Measurements from ENCODE around the gene A3GALT2. TPM values are rescaled to one million over a fixed set of nuclear protein-coding genes. Genes with fewer than 3 reads are reported as not detected.

The A3GALT2 gene
- total and polyA plus RNA-seq, 2 experiments from 2014 or later: not detected

- Histone ChIP-seq H3K4me1 (ENCODE audit: insufficient read depth) (no peaks in the 10 kb centered on the region), H3K9ac (no peak overlapping the region), H3K27me3 (replicated peaks; ENCODE audit: insufficient read depth) (no peaks in the 10 kb centered on the region), H4K20me1 (ENCODE audit: insufficient read depth) (peaks cover 5% of the 10 kb centered on the region), H3F3A (ENCODE audit: insufficient read depth) (no peaks in the 10 kb centered on the region), H3K9me2 (ENCODE audit: insufficient read depth) (no peaks in the 10 kb centered on the region), H3K79me2 (ENCODE audit: insufficient read depth) (peaks cover 49% of the 10 kb centered on the region), H3K27ac (no peak overlapping the region), H3K4me3 (no peak overlapping the region), H3K36me3 (ENCODE audit: low read depth) (no peaks in the 10 kb centered on the region), H3K9me3 (ENCODE audit: low read depth) (no peaks in the 10 kb centered on the region), H2AFZ (no peak overlapping the region), H3K4me2 (ENCODE audit: unreplicated experiment) (no peak overlapping the region)
- TF ChIP-seq EZH2phosphoT487 (IDR thresholded peaks at IDR 0.05; ENCODE audit: insufficient read depth, low read depth): no peak
- TF ChIP-seq EZH2 (IDR thresholded peaks at IDR 0.05; ENCODE audit: insufficient read depth, poor library complexity, severe bottlenecking): no peak
- no peak for DNase-seq
- 76 to 81% methylated on average over 5 of the region's 5 CpGs for whole genome bisulfite sequencing, 2 experiments (ENCODE audit: low coverage in 1 of 2, low lambda C conversion rate in 2 of 2, missing lambda C conversion rate in 2 of 2)
- in situ Hi-C loops (cut with MboI): no loop called here
Measured at GRCh38 chr1:33269621-33270020, 51.3 kb downstream of the A3GALT2 start.

- in situ Hi-C loops (cut with MboI): no loop called here
- H3K9me2 ChIP-seq (ENCODE audit: insufficient read depth): no peaks in the 10 kb centered on the region
- no peak overlapping the region for H2AFZ ChIP-seq
- H3K9ac ChIP-seq: no peak overlapping the region
- H3K9me3 ChIP-seq (ENCODE audit: low read depth): no peaks in the 10 kb centered on the region
- H3K27ac ChIP-seq: no peak overlapping the region
- DNase-seq: peak; percentile 30
- no peak overlapping the region for H3K4me3 ChIP-seq
- H3K4me1 ChIP-seq (ENCODE audit: insufficient read depth): no peaks in the 10 kb centered on the region
- no peaks in the 10 kb centered on the region for H3F3A ChIP-seq (ENCODE audit: insufficient read depth)
- H3K36me3 ChIP-seq (ENCODE audit: low read depth): no peaks in the 10 kb centered on the region
- no peak for TF ChIP-seq EZH2phosphoT487 (IDR thresholded peaks at IDR 0.05; ENCODE audit: insufficient read depth, low read depth)
- TF ChIP-seq EZH2 (IDR thresholded peaks at IDR 0.05; ENCODE audit: insufficient read depth, poor library complexity, severe bottlenecking): no peak
- no peaks in the 10 kb centered on the region for H3K27me3 ChIP-seq (replicated peaks; ENCODE audit: insufficient read depth)
- peaks cover 50% of the 10 kb centered on the region for H3K79me2 ChIP-seq (ENCODE audit: insufficient read depth)
- H4K20me1 ChIP-seq (ENCODE audit: insufficient read depth): peaks cover 5% of the 10 kb centered on the region
- H3K4me2 ChIP-seq (ENCODE audit: unreplicated experiment): no peak overlapping the region
- WGBS, 2 experiments (ENCODE audit: low coverage in 1 of 2, low lambda C conversion rate in 2 of 2, missing lambda C conversion rate in 2 of 2): 48 to 50% methylated on average over 5 of the region's 5 CpGs
Measured at GRCh38 chr1:33268927-33269610, 51.8 kb downstream of the A3GALT2 start.

- H3K79me2 ChIP-seq (ENCODE audit: insufficient read depth): peaks cover 50% of the 10 kb centered on the region
- in situ Hi-C loops (cut with MboI): no loop called here
- H4K20me1 ChIP-seq (ENCODE audit: insufficient read depth): peaks cover 5% of the 10 kb centered on the region; the same call in 1 of the 2 replicates
- no peak overlapping the region for H3K27ac ChIP-seq
- H3K4me2 ChIP-seq (ENCODE audit: unreplicated experiment): no peak overlapping the region
- H3K27me3 ChIP-seq (replicated peaks; ENCODE audit: insufficient read depth): no peaks in the 10 kb centered on the region
- no peak overlapping the region for H3K4me3 ChIP-seq
- no peaks in the 10 kb centered on the region for H3K36me3 ChIP-seq (ENCODE audit: low read depth)
- H3K4me1 ChIP-seq (ENCODE audit: insufficient read depth): no peaks in the 10 kb centered on the region
- WGBS, 2 experiments (ENCODE audit: low coverage in 1 of 2, low lambda C conversion rate in 2 of 2, missing lambda C conversion rate in 2 of 2): 39 to 43% methylated on average over 2 of the region's 2 CpGs
- H3K9ac ChIP-seq: no peak overlapping the region
- DNase-seq: no peak
- no peaks in the 10 kb centered on the region for H3K9me3 ChIP-seq (ENCODE audit: low read depth)
- TF ChIP-seq EZH2phosphoT487 (IDR thresholded peaks at IDR 0.05; ENCODE audit: insufficient read depth, low read depth) (no peak), EZH2 (IDR thresholded peaks at IDR 0.05; ENCODE audit: insufficient read depth, poor library complexity, severe bottlenecking) (no peak)
- H2AFZ ChIP-seq: no peak overlapping the region
- H3F3A ChIP-seq (ENCODE audit: insufficient read depth): no peaks in the 10 kb centered on the region
- H3K9me2 ChIP-seq (ENCODE audit: insufficient read depth): no peaks in the 10 kb centered on the region
Measured at GRCh38 chr1:33268457-33268856, 52.4 kb downstream of the A3GALT2 start.

- H3K9me3 ChIP-seq (ENCODE audit: low read depth): no peaks in the 10 kb centered on the region
- no peak overlapping the region for H3K4me3 ChIP-seq
- TF ChIP-seq EZH2phosphoT487 (IDR thresholded peaks at IDR 0.05; ENCODE audit: insufficient read depth, low read depth): no peak
- TF ChIP-seq EZH2 (IDR thresholded peaks at IDR 0.05; ENCODE audit: insufficient read depth, poor library complexity, severe bottlenecking): no peak
- no peaks in the 10 kb centered on the region for H3K9me2 ChIP-seq (ENCODE audit: insufficient read depth)
- no peaks in the 10 kb centered on the region for H3K27me3 ChIP-seq (replicated peaks; ENCODE audit: insufficient read depth)
- peak; percentile 17 for DNase-seq
- H3K79me2 ChIP-seq (ENCODE audit: insufficient read depth): peaks cover 52% of the 10 kb centered on the region
- no peak overlapping the region for H2AFZ ChIP-seq
- no peak overlapping the region for H3K9ac ChIP-seq
- peaks cover 5% of the 10 kb centered on the region; the same call in 1 of the 2 replicates for H4K20me1 ChIP-seq (ENCODE audit: insufficient read depth)
- 72 to 76% methylated on average over 5 of the region's 5 CpGs for WGBS, 2 experiments (ENCODE audit: low coverage in 1 of 2, low lambda C conversion rate in 2 of 2, missing lambda C conversion rate in 2 of 2)
- no peak overlapping the region for H3K27ac ChIP-seq
- H3K4me1 ChIP-seq (ENCODE audit: insufficient read depth): no peaks in the 10 kb centered on the region
- in situ Hi-C loops (cut with MboI): no loop called here
- no peak overlapping the region for H3K4me2 ChIP-seq (ENCODE audit: unreplicated experiment)
- no peaks in the 10 kb centered on the region for H3K36me3 ChIP-seq (ENCODE audit: low read depth)
- no peaks in the 10 kb centered on the region for H3F3A ChIP-seq (ENCODE audit: insufficient read depth)
Measured at GRCh38 chr1:33267468-33268205, 53.3 kb downstream of the A3GALT2 start.
